CD4-positive, alpha-beta T cell (primary cell): ENCODE results near the gene DNASE1. TPM values are rescaled to one million over a fixed set of nuclear protein-coding genes. Genes with fewer than 3 reads are reported as not detected.

ENCODE experiments used
- ATAC-seq: fragments of 200-7000 bp; cut with Tn5 transposase; one replicate; pipeline ENCODE4 v1.10.0; 2022; ENCODE audit warnings: mild to moderate bottlenecking; ENCODE audit not compliant: poor library complexity
- CTCF ChIA-PET: fragments of 350-600 bp; sonication (Branson Sonifier 250); formaldehyde crosslinking; loops from one replicate; lab custom pipeline; 2021; ENCODE audit warnings: antibody characterized with exemption, inconsistent platforms; lab: Charles Lee
- POLR2A ChIA-PET: fragments of 350-600 bp; sonication (Branson Sonifier 250); formaldehyde crosslinking; loops from one replicate; lab custom pipeline; 2021; ENCODE audit warnings: antibody characterized with exemption, inconsistent platforms; lab: Charles Lee
- DNase-seq, 14 experiments: peaks; one replicate each; pipeline ENCODE4 v3.0.0-alpha.2; 2013 to 2020; ENCODE audit warnings: mixed read lengths in 2 of 14
- H3K27ac ChIP-seq, 2 donors: one replicate each; pipeline versions ENCODE4 v1.5.1 to v1.7.0; 2013; ENCODE audit warnings: low read length in 2 of 2, low read depth in 1 of 2, mild to moderate bottlenecking in 1 of 2
- H3K27me3 ChIP-seq, 2 experiments: 1 replicate in 1 of 2; 2 replicates in 1 of 2; pipeline versions ENCODE4 v1.6.1 to v1.7.0; 2013; ENCODE audit warnings: low read length in 2 of 2, control low read depth in 1 of 2, mild to moderate bottlenecking in 1 of 2, moderate library complexity in 1 of 2; ENCODE audit not compliant: insufficient read depth in 2 of 2, control insufficient read depth in 1 of 2
- H3K36me3 ChIP-seq: one replicate; pipeline ENCODE4 v1.6.1; 2013; ENCODE audit warnings: low read length, control low read depth; ENCODE audit not compliant: insufficient read depth
- H3K4me1 ChIP-seq: one replicate; pipeline ENCODE4 v1.6.1; 2013; ENCODE audit warnings: low read length, control low read depth; ENCODE audit not compliant: insufficient read depth
- H3K4me3 ChIP-seq: one replicate; pipeline ENCODE4 v1.5.1; 2013; ENCODE audit warnings: mild to moderate bottlenecking, low read length, moderate library complexity
- H3K9me3 ChIP-seq, 2 experiments: 1 replicate in 1 of 2; 2 replicates in 1 of 2; pipeline versions ENCODE4 v1.6.1 to v1.7.0; 2013; ENCODE audit warnings: low read length in 2 of 2, mild to moderate bottlenecking in 2 of 2, control low read depth in 1 of 2, moderate library complexity in 1 of 2; ENCODE audit not compliant: control insufficient read depth in 1 of 2, insufficient read depth in 1 of 2
- H3K27ac Mint-ChIP-seq: one replicate; pipeline ENCODE4 v1.8.0; 2020; ENCODE audit warnings: mixed read lengths
- H3K27me3 Mint-ChIP-seq: one replicate; pipeline ENCODE4 v1.8.0; 2021; ENCODE audit warnings: mixed read lengths
- H3K36me3 Mint-ChIP-seq: one replicate; pipeline ENCODE4 v1.8.0; 2021; ENCODE audit warnings: low read depth, mixed read lengths
- H3K4me1 Mint-ChIP-seq: one replicate; pipeline ENCODE4 v1.8.0; 2021; ENCODE audit warnings: low read depth, mixed read lengths
- H3K4me3 Mint-ChIP-seq: one replicate; pipeline ENCODE4 v1.8.0; 2020; ENCODE audit warnings: mild to moderate bottlenecking, mixed read lengths
- H3K9me3 Mint-ChIP-seq: one replicate; pipeline ENCODE4 v1.8.0; 2020; ENCODE audit warnings: mixed read lengths
- CTCF ChIP-seq: fragments of 200-600 bp; IDR thresholded peaks from one replicate; pipeline ENCODE4 v1.8.0; 2022; ENCODE audit warnings: antibody characterized with exemption, mild to moderate bottlenecking
- intact Hi-C, 2 experiments: fragments of 100-400 bp; cut with DNase I in 1 of 2; cut with micrococcal nuclease in 1 of 2; formaldehyde crosslinking; loops; one replicate each; pipeline versions ENCODE4 v1.15.1 to v1.9.0; 2023 to 2025; cut with DNase I, micrococcal nuclease
- total RNA-seq, 174 experiments: library from RNA in 2 of 174; stranded (reverse) in 2 of 174; gene quantifications; one replicate each; pipeline ENCODE4 v1.2.3 and lab custom pipeline; 2021 to 2026

The DNASE1 gene
- total RNA-seq, 2 experiments from 2014 or later = 9.5 to 10.4 TPM

GRCh38 chr16:3698941-3699340 is 44.5 kb downstream of the DNASE1 start:
- H3K27ac Mint-ChIP-seq = no peak overlapping the region
- POLR2A ChIA-PET = interaction anchor here (1.1 to 1.2 kb wide), 2 partner anchors 13 to 19 kb away, joined by 3 to 5 read pairs; partner anchors contain the start of gene TRAP1
- no peak for TF ChIP-seq CTCF

GRCh38 chr16:3701531-3701930 is 47.0 kb downstream of the DNASE1 start:
- Mint-ChIP-seq H3K36me3 (peaks cover 15% of the 10 kb centered on the region), H3K9me3 (no peaks in the 10 kb centered on the region), H3K4me1 (no peaks in the 10 kb centered on the region), H3K4me3 (no peak overlapping the region), H3K27me3 (no peaks in the 10 kb centered on the region), H3K27ac (no peak overlapping the region)
- ChIA-PET CTCF (interaction anchor here (1.6 kb wide), 1 partner anchor 11 kb away, joined by 5 read pairs; no protein-coding TSS in a partner anchor), POLR2A (no interaction called here)
- H3K36me3 ChIP-seq = no peaks in the 10 kb centered on the region
- peaks cover 15% of the 10 kb centered on the region for H3K4me1 ChIP-seq
- H3K27ac ChIP-seq = no peak overlapping the region
- no peaks in the 10 kb centered on the region for H3K9me3 ChIP-seq
- no peak overlapping the region for H3K4me3 ChIP-seq
- H3K27me3 ChIP-seq = no peaks in the 10 kb centered on the region
- ATAC-seq (no peak), DNase-seq (no peak)
- no peak for TF ChIP-seq CTCF
- intact Hi-C loops = no loop called here

More at GRCh38 chr16:3698941-3699340, 44.5 kb downstream of the DNASE1 start:
- intact Hi-C loops = no loop called here
- Mint-ChIP-seq H3K9me3 (no peaks in the 10 kb centered on the region), H3K4me3 (peak overlapping the region; percentile 11), H3K36me3 (peaks cover 16% of the 10 kb centered on the region), H3K4me1 (no peaks in the 10 kb centered on the region), H3K27me3 (no peaks in the 10 kb centered on the region)
- H3K9me3 ChIP-seq = no peaks in the 10 kb centered on the region
- peak; percentile 39 for ATAC-seq
- peaks cover 15% of the 10 kb centered on the region for H3K4me1 ChIP-seq
- H3K4me3 ChIP-seq = no peak overlapping the region
- CTCF ChIA-PET = no interaction called here
- no peaks in the 10 kb centered on the region for H3K27me3 ChIP-seq
- DNase-seq = peak in 2 of 14 experiments; percentile 0 to 11
- H3K27ac ChIP-seq = no peak overlapping the region
- peaks cover 7% of the 10 kb centered on the region for H3K36me3 ChIP-seq

- Mint-ChIP-seq H3K27me3 (no peaks in the 10 kb centered on the region), H3K9me3 (no peaks in the 10 kb centered on the region), H3K4me3 (no peak overlapping the region), H3K4me1 (no peaks in the 10 kb centered on the region), H3K36me3 (peaks cover 15% of the 10 kb centered on the region), H3K27ac (no peak overlapping the region)
- H3K36me3 ChIP-seq = no peaks in the 10 kb centered on the region
- H3K4me3 ChIP-seq = no peak overlapping the region
- ChIA-PET CTCF (no interaction called here), POLR2A (no interaction called here)
- no peaks in the 10 kb centered on the region for H3K27me3 ChIP-seq
- H3K4me1 ChIP-seq = peaks cover 15% of the 10 kb centered on the region
- H3K27ac ChIP-seq = no peak overlapping the region
- TF ChIP-seq CTCF = no peak
- ATAC-seq = no peak
- no peak for DNase-seq
- H3K9me3 ChIP-seq = no peaks in the 10 kb centered on the region
- intact Hi-C loops = no loop called here
These were observed 47.6 kb downstream of the DNASE1 start for GRCh38 chr16:3702082-3702481.
